ENCODE data around the gene GLRX. TPM values are rescaled to one million over a fixed set of nuclear protein-coding genes. Genes with fewer than 3 reads are reported as not detected.
A peak's percentile ranks its signal among the peaks of the same experiment; 100 is the strongest.

GLRX gene
- total RNA-seq, 1 experiment from 2014 or later, result 27.3 TPM

GRCh38 chr5:95768731-95769130 lies 53.8 kb downstream of the GLRX start:
- no peaks in the 10 kb centered on the region for H3K36me3 ChIP-seq (ENCODE audit: insufficient read depth, low read length, poor library complexity, severe bottlenecking)
- BruUV-seq (replicated peaks), result no TSS peak
- CTCF ChIA-PET, result no interaction called here

GRCh38 chr5:95763941-95764340 lies 58.6 kb downstream of the GLRX start:
- intact Hi-C loops (cut with micrococcal nuclease; ENCODE audit: unreplicated experiment), result no loop called here
- TF ChIP-seq CTCF (conservative IDR thresholded peaks at IDR 0.05; ENCODE audit: low read depth, low read length), result no peak
- TF ChIP-seq EZH2 (IDR thresholded peaks at IDR 0.05; ENCODE audit: borderline replicate concordance, low read depth, low read length, poor library complexity, severe bottlenecking), result no peak
- Histone ChIP-seq H3K4me3 (ENCODE audit: low read depth, low read length, poor library complexity, severe bottlenecking) (no peak overlapping the region), H3K36me3 (ENCODE audit: insufficient read depth, low read length, poor library complexity, severe bottlenecking) (no peaks in the 10 kb centered on the region), H3K4me1 (ENCODE audit: insufficient read depth, low read length, poor library complexity, severe bottlenecking) (peaks cover 25% of the 10 kb centered on the region), H3K27me3 (replicated peaks; ENCODE audit: insufficient read depth, low read depth, low read length, poor library complexity) (no peaks in the 10 kb centered on the region), H3K9me3 (ENCODE audit: low read depth, low read length, poor library complexity, severe bottlenecking) (no peaks in the 10 kb centered on the region), H3K27ac (ENCODE audit: low read depth, low read length, poor library complexity, severe bottlenecking) (no peak overlapping the region)
- CTCF ChIA-PET, result no interaction called here
- POLR2A ChIA-PET (ENCODE audit: low non-redundant PET), result no interaction called here
- BruUV-seq (replicated peaks), result no TSS peak
- peak; percentile 12 for DNase-seq (ENCODE audit: low spot score)

More at GRCh38 chr5:95768731-95769130, 53.8 kb downstream of the GLRX start:
- Histone ChIP-seq H3K4me1 (ENCODE audit: insufficient read depth, low read length, poor library complexity, severe bottlenecking) (peaks cover under 1% of the 10 kb centered on the region), H3K4me3 (ENCODE audit: low read depth, low read length, poor library complexity, severe bottlenecking) (no peak overlapping the region), H3K9me3 (ENCODE audit: low read depth, low read length, poor library complexity, severe bottlenecking) (no peaks in the 10 kb centered on the region), H3K27me3 (replicated peaks; ENCODE audit: insufficient read depth, low read depth, low read length, poor library complexity) (no peaks in the 10 kb centered on the region), H3K27ac (ENCODE audit: low read depth, low read length, poor library complexity, severe bottlenecking) (no peak overlapping the region)
- no peak for TF ChIP-seq EZH2 (IDR thresholded peaks at IDR 0.05; ENCODE audit: borderline replicate concordance, low read depth, low read length, poor library complexity, severe bottlenecking)
- TF ChIP-seq CTCF (conservative IDR thresholded peaks at IDR 0.05; ENCODE audit: low read depth, low read length), result no peak
- intact Hi-C loops (cut with micrococcal nuclease; ENCODE audit: unreplicated experiment), result no loop called here
- POLR2A ChIA-PET (ENCODE audit: low non-redundant PET), result no interaction called here
- no peak for DNase-seq (ENCODE audit: low spot score)

Other genes with a start within 250 kb of the GLRX start
- 0.13 and 0.15 TPM in 2 replicates for gene GPR150, start 202.6 kb downstream of the GLRX start, total RNA-seq (2021)
- gene RFESD, start 175.9 kb downstream of the GLRX start, total RNA-seq (2021), result 2.4 and 3.5 TPM in 2 replicates
- not detected in 2 replicates for gene SPATA9, start 139.7 kb downstream of the GLRX start, total RNA-seq (2021)
- 29.6 and 40.5 TPM in 2 replicates for gene RHOBTB3, start 91.4 kb downstream of the GLRX start, total RNA-seq (2021)
- 7.5 and 12.0 TPM in 2 replicates for gene ELL2, start 139.1 kb upstream of the GLRX start, total RNA-seq (2021)

All from A673 (cell line).